Transverse colon (tissue), 4 donors: Measurements from ENCODE around the gene ENAH.

ENCODE experiments used
- CTCF ChIP-seq, 5 experiments: fragments of 200-600 bp in 3 of 5; fragments of 450-650 bp in 2 of 5; sonication (generic) in 3 of 5; IDR thresholded peaks; 1 replicate in 2 of 5; 2 replicates in 3 of 5; pipeline ENCODE4 v1.5.1; 2016 to 2017; ENCODE audit warnings: antibody characterized with exemption in 5 of 5, inconsistent platforms in 3 of 5, mild to moderate bottlenecking in 2 of 5, moderate library complexity in 1 of 5
- POLR2A ChIP-seq: fragments of 450-650 bp; IDR thresholded peaks from one replicate; pipeline ENCODE4 v1.6.1; 2016; ENCODE audit warnings: antibody characterized with exemption, mild to moderate bottlenecking, moderate library complexity
- POLR2AphosphoS5 ChIP-seq, 3 donors: sonication (generic); formaldehyde crosslinking; IDR thresholded peaks; one replicate each; pipeline ENCODE4 v1.6.1; 2016; ENCODE audit warnings: antibody characterized with exemption in 3 of 3

GRCh38 chr1:225520587-225521227 is 132.2 kb downstream of the ENAH start:
- TF ChIP-seq POLR2AphosphoS5 (IDR thresholded peaks at IDR 0.05), result no peak
- no peak for TF ChIP-seq CTCF (IDR thresholded peaks at IDR 0.05)
- TF ChIP-seq POLR2A, result no peak
